ENCODE results near the gene SPATS1. TPM values are rescaled to one million over a fixed set of nuclear protein-coding genes. Genes with fewer than 3 reads are reported as not detected.

SPATS1 gene
- total and polyA plus RNA-seq, 2 experiments from 2014 or later, result not detected

DNA sequence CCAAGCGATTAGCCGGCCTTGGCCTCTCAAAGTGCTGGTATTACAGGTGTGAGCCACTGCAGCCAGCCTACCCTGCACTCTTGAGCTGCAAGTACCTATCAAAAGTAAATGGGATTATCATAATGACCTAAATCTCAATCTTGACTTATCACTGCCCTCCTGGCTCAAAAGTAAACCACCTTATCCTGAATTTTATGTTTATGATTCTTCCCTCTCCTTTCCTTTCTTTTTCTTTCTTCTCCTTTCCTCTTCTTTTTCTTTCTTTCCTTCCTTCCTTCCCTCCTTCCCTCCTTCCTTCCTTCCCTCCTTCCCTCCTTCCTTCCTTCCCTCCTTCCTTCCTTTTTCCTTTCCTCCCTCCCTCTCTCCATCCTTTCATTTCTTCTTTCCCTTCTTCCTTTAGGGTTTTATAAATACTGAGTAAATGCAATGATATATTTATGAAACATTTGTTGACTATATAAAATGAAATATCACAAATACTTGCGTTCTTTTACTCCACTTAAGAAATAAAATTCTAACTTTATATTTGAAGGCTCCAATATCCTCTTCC lies 21.0 kb downstream of the SPATS1 start:
- no peak for DNase-seq (ENCODE audit: low read depth in 1 of 2, low spot score in 1 of 2)
- H3K27ac ChIP-seq, result no peak overlapping the region
- no peaks in the 10 kb centered on the region for H3K36me3 ChIP-seq
- no peaks in the 10 kb centered on the region for H3K27me3 ChIP-seq
- no peaks in the 10 kb centered on the region for H3K9me3 ChIP-seq (ENCODE audit: low read depth)
- no peak overlapping the region for H3K4me3 ChIP-seq
- H3K4me1 ChIP-seq (ENCODE audit: low read depth), result no peaks in the 10 kb centered on the region
- TF ChIP-seq, protein P1, sequence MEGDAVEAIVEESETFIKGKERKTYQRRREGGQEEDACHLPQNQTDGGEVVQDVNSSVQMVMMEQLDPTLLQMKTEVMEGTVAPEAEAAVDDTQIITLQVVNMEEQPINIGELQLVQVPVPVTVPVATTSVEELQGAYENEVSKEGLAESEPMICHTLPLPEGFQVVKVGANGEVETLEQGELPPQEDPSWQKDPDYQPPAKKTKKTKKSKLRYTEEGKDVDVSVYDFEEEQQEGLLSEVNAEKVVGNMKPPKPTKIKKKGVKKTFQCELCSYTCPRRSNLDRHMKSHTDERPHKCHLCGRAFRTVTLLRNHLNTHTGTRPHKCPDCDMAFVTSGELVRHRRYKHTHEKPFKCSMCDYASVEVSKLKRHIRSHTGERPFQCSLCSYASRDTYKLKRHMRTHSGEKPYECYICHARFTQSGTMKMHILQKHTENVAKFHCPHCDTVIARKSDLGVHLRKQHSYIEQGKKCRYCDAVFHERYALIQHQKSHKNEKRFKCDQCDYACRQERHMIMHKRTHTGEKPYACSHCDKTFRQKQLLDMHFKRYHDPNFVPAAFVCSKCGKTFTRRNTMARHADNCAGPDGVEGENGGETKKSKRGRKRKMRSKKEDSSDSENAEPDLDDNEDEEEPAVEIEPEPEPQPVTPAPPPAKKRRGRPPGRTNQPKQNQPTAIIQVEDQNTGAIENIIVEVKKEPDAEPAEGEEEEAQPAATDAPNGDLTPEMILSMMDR (IDR thresholded peaks at IDR 0.05; ENCODE audit: low read depth, low read length), result no peak

DNA sequence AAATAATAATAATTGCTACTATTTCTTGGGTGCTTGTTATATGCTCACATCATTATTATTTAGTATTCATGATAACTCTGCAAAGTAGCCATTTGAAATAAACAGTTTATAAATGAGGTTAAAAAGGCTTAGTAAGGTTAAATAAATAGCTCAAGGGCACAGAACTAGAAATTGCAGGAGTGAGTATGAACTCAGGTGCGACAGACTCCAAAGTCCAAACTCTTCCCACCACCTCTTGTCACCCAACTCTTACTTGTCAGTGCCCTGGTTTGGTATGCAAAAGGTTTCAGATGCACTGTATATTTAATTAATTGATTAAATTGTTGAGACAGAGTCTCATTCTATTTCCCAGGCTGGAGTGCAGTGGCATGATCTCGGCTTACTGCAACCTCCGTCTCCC lies 24.3 kb downstream of the SPATS1 start:
- Histone ChIP-seq H3K9me3 (ENCODE audit: low read depth) (no peaks in the 10 kb centered on the region), H3K4me3 (no peak overlapping the region), H3K36me3 (no peaks in the 10 kb centered on the region), H3K4me1 (ENCODE audit: low read depth) (no peaks in the 10 kb centered on the region), H3K27ac (no peak overlapping the region), H3K27me3 (no peaks in the 10 kb centered on the region)
- no peak for DNase-seq (ENCODE audit: low read depth in 1 of 2, low spot score in 1 of 2)
- TF ChIP-seq, protein P1 (IDR thresholded peaks at IDR 0.05; ENCODE audit: low read depth, low read length), result no peak

DNA sequence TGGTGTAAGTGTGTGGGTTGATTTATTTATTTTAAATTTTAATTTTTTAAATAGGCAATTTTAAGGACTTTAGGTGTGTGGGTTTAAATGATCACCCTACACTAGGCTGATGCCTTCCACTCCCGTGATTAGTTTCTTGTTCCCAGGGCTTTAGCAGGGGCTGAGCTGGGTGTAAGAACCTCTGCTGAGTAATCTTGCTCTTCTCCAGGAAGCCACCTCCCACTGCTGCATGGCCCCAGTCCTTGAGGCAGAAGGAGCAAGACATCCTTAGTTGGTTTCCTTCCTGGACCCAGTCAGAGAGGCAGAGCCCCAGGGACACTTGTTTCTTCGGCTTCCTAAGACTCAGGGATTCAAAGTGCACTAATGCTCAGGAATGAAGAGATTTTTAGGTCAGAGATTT lies 25.2 kb downstream of the SPATS1 start:
- Histone ChIP-seq H3K27me3 (no peaks in the 10 kb centered on the region), H3K27ac (no peak overlapping the region), H3K36me3 (no peaks in the 10 kb centered on the region), H3K4me3 (no peak overlapping the region), H3K9me3 (ENCODE audit: low read depth) (no peaks in the 10 kb centered on the region), H3K4me1 (ENCODE audit: low read depth) (no peaks in the 10 kb centered on the region)
- no peak for DNase-seq (ENCODE audit: low read depth in 1 of 2, low spot score in 1 of 2)
- TF ChIP-seq, protein P1 (IDR thresholded peaks at IDR 0.05; ENCODE audit: low read depth, low read length), result no peak

DNA sequence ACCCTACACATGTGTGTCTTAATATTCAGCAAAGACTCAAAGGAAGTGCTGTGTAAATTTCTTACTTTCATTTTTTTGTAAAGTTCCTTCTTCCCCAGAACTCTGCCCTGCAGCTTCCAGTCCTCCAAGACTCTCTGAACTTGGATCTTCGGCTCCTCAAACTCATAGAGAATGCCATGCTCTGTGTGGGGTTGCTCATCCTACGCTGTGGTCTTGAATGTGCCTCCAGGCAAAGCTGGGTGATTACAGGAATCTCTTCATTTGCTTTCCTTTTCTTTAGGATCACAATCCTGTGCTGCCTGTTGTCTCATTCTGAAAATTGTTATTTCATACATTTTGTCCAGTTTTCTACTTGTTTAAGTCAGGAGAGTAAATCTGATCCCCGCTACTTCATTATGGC lies 30.6 kb downstream of the SPATS1 start:
- Histone ChIP-seq H3K4me3 (no peak overlapping the region), H3K27me3 (no peaks in the 10 kb centered on the region), H3K36me3 (no peaks in the 10 kb centered on the region), H3K4me1 (ENCODE audit: low read depth) (no peaks in the 10 kb centered on the region), H3K9me3 (ENCODE audit: low read depth) (no peaks in the 10 kb centered on the region), H3K27ac (no peak overlapping the region)
- DNase-seq (ENCODE audit: low read depth in 1 of 2, low spot score in 1 of 2), result no peak
- TF ChIP-seq, protein P1 (IDR thresholded peaks at IDR 0.05; ENCODE audit: low read depth, low read length), result no peak

DNA sequence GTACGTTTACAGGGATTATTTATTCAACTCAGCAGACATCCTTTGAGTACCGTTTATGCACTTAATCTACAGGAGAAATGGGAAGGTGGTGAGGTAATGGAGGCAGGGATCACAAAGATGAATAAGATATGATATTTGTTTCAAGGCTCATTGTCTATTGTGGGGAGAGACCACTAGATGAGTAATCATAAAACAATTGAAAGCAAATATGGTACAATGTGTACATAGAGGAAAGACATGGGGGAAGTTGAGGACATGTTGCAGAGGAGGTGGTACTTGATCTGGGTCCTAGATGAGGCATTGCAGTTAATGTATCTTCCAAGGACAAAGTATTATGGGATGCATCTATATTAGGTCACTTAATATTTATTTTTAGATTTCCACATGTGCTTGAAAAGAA lies 31.3 kb downstream of the SPATS1 start:
- Histone ChIP-seq H3K27me3 (no peaks in the 10 kb centered on the region), H3K9me3 (ENCODE audit: low read depth) (no peaks in the 10 kb centered on the region), H3K27ac (no peak overlapping the region), H3K36me3 (no peaks in the 10 kb centered on the region), H3K4me1 (ENCODE audit: low read depth) (no peaks in the 10 kb centered on the region), H3K4me3 (no peak overlapping the region)
- DNase-seq (ENCODE audit: low read depth in 1 of 2, low spot score in 1 of 2), result no peak
- TF ChIP-seq, protein P1 (IDR thresholded peaks at IDR 0.05; ENCODE audit: low read depth, low read length), result no peak

DNA sequence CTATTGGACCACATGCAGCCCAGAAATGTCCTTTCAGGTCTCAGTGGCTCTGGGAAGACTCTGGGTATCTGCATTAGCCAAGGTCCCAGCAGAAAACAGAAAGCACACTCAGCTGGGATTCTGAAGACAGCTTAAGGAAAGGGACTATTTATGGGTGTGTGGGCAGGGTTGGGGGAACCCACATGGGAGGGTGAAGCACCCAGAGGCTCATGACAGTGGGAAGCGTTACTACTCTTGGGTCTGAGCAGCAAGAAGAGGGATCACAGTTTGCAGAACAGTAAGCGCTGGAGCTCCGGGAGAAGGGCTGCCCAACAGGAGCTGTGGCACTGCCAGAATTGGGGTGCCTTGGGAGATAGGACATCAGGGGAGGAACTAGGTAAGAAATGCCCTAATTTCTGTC lies 32.6 kb downstream of the SPATS1 start:
- DNase-seq (ENCODE audit: low read depth in 1 of 2, low spot score in 1 of 2), result no peak
- H3K27me3 ChIP-seq, result no peaks in the 10 kb centered on the region
- no peaks in the 10 kb centered on the region for H3K4me1 ChIP-seq (ENCODE audit: low read depth)
- H3K36me3 ChIP-seq, result no peaks in the 10 kb centered on the region
- no peak overlapping the region for H3K27ac ChIP-seq
- no peak overlapping the region for H3K4me3 ChIP-seq
- TF ChIP-seq, protein P1 (IDR thresholded peaks at IDR 0.05; ENCODE audit: low read depth, low read length), result no peak
- no peaks in the 10 kb centered on the region for H3K9me3 ChIP-seq (ENCODE audit: low read depth)

Measured in cardiac muscle cell (in vitro differentiated cells and primary cell).